ENCODE data around the gene SH3GLB1. TPM values are rescaled to one million over a fixed set of nuclear protein-coding genes. Genes with fewer than 3 reads are reported as not detected.

Gene SH3GLB1
- total and polyA plus RNA-seq, 2 of the 13 experiments (the other 11 are each of a cell fraction or from before 2014, with no cell fraction given) = 26.0 to 41.5 TPM

GRCh38 chr1:86704458-86704971, at the start of gene SH3GLB1 (continued):
- TF ChIP-seq ZNF543 (CRISPR knock-in tag; IDR thresholded peaks at IDR 0.05) = peak; percentile 74; the same call in 1 of the 2 replicates
- TF ChIP-seq, protein P1, sequence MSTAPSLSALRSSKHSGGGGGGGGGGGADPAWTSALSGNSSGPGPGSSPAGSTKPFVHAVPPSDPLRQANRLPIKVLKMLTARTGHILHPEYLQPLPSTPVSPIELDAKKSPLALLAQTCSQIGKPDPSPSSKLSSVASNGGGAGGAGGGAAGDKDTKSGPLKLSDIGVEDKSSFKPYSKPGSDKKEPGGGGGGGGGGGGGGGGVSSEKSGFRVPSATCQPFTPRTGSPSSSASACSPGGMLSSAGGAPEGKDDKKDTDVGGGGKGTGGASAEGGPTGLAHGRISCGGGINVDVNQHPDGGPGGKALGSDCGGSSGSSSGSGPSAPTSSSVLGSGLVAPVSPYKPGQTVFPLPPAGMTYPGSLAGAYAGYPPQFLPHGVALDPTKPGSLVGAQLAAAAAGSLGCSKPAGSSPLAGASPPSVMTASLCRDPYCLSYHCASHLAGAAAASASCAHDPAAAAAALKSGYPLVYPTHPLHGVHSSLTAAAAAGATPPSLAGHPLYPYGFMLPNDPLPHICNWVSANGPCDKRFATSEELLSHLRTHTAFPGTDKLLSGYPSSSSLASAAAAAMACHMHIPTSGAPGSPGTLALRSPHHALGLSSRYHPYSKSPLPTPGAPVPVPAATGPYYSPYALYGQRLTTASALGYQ (CRISPR knock-in tag; IDR thresholded peaks at IDR 0.05) = peak; percentile 24; the same call in 1 of the 2 replicates
- TF ChIP-seq MAX (IDR thresholded peaks at IDR 0.05) = peak; percentile 73
- TF ChIP-seq ZNF235 (CRISPR knock-in tag; IDR thresholded peaks at IDR 0.05; ENCODE audit: borderline replicate concordance) = peak; percentile 76; the same call in 1 of the 2 replicates
- TF ChIP-seq, protein P2, sequence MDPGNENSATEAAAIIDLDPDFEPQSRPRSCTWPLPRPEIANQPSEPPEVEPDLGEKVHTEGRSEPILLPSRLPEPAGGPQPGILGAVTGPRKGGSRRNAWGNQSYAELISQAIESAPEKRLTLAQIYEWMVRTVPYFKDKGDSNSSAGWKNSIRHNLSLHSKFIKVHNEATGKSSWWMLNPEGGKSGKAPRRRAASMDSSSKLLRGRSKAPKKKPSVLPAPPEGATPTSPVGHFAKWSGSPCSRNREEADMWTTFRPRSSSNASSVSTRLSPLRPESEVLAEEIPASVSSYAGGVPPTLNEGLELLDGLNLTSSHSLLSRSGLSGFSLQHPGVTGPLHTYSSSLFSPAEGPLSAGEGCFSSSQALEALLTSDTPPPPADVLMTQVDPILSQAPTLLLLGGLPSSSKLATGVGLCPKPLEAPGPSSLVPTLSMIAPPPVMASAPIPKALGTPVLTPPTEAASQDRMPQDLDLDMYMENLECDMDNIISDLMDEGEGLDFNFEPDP (CRISPR knock-in tag; conservative IDR thresholded peaks at IDR 0.05) = peak; percentile 97; the same call in 1 of the 2 replicates
- TF ChIP-seq ZNF558 (CRISPR knock-in tag; IDR thresholded peaks at IDR 0.05; ENCODE audit: borderline replicate concordance) = peak; percentile 45; the same call in 1 of the 2 replicates
- TF ChIP-seq ATAD3A (CRISPR knock-in tag; IDR thresholded peaks at IDR 0.05) = no peak
- 0 out of 2 replicates have a peak, but pooled peaks have one; percentile 66 for TF ChIP-seq ZNF710 (CRISPR knock-in tag; IDR thresholded peaks at IDR 0.05; ENCODE audit: borderline replicate concordance)
- TF ChIP-seq ZBTB7B (CRISPR knock-in tag; IDR thresholded peaks at IDR 0.05) = peak; percentile 70; the same call in 1 of the 2 replicates
- 0 out of 2 replicates have a peak, but pooled peaks have one; percentile 40 for TF ChIP-seq SIN3A (IDR thresholded peaks at IDR 0.05; ENCODE audit: borderline replicate concordance, low read depth, low read length)
- peak; percentile 51 for TF ChIP-seq DR1 (CRISPR knock-in tag; IDR thresholded peaks at IDR 0.05)
- peak; percentile 86 for TF ChIP-seq POLR2G (IDR thresholded peaks at IDR 0.05; ENCODE audit: low read depth, low read length)
- TF ChIP-seq, protein P3, sequence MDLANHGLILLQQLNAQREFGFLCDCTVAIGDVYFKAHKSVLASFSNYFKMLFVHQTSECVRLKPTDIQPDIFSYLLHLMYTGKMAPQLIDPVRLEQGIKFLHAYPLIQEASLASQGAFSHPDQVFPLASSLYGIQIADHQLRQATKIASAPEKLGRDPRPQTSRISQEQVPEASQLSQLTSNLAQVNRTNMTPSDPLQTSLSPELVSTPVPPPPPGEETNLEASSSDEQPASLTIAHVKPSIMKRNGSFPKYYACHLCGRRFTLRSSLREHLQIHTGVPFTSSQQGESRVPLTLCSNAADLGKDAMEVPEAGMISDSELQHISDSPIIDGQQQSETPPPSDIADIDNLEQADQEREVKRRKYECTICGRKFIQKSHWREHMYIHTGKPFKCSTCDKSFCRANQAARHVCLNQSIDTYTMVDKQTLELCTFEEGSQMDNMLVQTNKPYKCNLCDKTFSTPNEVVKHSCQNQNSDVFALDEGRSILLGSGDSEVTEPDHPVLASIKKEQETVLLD (CRISPR knock-in tag; IDR thresholded peaks at IDR 0.05; ENCODE audit: low read depth) = peak; percentile 91
- TF ChIP-seq ZNF574 (CRISPR knock-in tag; IDR thresholded peaks at IDR 0.05) = peak; percentile 97
- TF ChIP-seq TEAD3 (CRISPR knock-in tag; optimal IDR thresholded peaks at IDR 0.05; ENCODE audit: borderline replicate concordance) = peak; percentile 47
